NCI-H146 treated with DMSO at 0.1 percent for 48 hours (cell line): Measurements from ENCODE around the gene ACOX1.

Source experiments
- DNase-seq: peaks from one replicate; lab custom pipeline; 2025; ENCODE audit not compliant: unreplicated experiment; lab: John Stamatoyannopoulos, UW

ACOX1 gene

DNA sequence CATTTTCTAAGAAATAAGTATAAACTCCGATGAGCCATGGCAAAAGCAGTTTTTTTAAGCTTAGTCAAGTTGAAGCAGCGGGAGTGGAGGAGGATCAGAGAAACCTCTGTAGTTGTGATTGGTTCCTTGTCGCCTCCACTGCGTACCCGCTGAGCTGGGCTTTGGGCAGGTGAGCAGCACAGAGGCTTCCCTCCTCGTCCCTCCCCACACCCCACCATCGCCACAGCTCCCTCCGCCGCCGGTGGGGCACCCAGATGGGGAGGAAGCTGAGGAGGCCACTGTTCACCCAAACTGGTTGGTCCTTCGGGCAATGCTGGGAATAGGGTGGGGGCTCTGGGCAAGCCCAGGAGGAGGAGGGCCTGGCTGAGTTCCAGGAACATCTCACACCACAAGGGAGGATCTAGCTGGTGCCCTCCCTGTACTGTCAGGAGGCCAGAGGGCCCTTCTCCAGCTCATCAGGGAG, 69.1 kb downstream of the ACOX1 start:
- DNase-seq = peak; percentile 83

DNA sequence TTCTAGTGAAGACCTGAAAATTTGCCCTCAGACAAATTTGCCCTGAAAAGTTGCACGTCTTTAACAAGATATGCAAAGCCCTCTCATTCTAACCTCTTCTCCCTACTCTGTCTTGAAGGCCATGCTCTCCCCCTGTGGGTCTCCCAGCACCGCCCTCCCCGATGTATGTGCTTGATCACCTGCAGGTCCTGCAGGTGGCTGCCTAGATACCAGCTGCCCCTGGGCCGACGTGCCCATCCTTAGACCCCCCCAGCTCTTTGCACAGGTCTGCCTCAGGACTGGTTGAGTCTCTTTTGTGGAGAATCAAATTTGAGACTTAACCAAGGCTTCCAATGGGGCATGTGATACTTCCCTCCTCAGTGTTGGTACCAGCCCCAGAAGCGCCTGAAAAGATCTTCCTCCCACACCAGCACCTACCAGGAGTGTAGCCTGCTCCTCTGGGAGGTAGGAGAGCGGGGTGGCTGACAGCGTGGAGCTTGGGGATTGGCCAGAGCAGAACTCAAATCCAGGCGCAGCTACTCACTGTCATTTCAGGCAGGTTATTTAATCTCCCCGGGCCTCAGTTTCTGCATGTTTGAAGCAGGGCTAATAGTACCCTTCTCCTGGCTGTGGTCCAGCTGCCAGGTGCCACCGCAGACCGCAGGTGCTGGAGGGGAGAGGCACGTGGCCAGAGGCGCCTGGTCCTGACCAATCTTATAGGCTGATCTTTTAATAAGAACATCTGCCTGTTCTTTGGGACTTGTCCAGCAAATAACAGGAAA, 69.7 kb downstream of the ACOX1 start:
- peak; percentile 83 for DNase-seq

DNA sequence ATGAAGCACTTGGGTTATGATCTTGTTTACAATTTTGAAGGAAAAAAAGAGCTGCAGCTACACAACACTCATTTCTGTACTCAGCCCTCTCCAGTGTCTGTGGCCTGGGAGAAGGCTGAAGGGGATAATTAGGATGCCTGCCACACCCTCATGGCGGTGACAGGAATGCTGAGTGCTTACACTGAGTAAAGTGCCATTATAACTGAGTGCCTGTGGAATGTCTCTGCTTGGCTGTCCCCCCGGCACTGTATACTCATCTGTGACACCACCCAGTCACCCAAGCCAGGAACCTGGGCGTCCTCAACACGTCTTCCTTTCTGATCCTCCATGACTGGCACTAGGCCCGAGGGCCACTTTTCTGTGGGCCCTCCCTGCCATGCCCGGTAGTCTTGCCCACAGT, 70.8 kb downstream of the ACOX1 start:
- no peak for DNase-seq

DNA sequence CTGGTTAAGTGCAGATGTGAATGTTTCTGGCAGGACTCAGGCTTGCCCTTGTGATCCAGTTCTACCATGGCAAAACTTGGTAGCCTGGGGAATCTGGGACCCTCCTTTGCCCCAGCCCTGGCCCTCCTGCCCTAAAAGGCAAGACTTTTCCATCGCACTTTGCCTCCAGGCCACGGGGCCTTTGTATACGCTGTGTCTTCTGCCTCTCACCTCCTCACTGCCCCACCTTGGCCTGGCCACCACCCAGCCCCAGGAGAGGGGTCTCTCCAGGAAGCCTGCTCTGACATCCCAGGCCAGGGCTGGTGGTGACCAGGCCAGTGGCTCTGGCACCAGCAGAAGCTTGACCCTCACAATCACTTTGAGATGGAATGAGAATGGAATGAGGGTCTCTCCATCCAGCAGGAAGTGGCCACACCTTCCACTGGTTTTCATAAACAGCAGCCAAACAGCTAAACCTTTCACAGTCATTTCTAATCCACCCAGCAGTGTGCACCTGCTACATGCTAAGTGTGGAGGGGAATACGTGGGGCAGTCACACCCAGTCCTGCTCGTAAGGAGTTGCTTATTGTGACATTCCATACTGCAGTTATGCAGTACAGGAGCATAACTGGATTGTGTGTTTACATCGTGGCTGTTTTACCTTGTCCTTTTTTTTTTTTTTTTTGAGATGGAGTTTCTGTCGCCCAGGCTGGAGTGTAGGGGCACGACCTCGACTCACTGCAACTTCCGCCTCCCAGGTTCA, 72.7 kb downstream of the ACOX1 start:
- DNase-seq = no peak

DNA sequence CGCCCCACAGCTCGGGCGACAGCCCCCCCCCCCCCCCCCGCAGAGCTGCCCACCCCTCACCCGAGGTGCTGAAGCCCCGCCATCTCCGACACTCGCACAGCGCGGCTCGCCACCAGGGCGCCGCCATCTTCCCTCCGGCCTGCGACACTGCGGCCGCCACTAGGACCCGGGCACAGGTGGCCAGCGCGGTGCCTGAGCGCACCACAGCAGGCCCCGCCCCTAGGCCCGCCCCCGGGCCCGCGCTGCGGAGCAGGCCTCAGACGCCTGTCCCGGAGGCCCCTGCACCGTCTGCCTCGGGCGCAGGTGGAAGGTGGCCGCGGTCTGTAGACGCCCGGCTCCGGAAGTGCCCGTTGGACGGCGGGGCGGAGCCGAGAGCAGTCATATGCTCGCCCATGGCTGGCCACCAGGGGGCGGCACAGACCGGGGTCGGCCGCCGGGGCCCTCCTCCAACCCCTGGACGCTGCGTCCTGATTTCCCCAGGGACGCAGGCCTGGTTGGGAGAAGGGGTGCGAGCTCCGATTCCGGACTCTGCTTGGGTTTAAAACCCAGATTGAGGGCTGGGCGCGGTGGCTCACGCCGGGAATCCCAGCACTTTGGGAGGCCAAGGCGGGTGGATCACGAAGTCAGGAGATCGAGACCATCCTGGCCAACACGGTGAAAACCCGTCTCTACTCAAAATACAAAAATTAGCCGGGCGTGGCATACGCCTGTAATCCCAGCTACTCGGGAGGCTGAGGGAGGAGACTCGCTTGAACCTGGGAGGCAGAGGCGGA, 74.0 kb downstream of the ACOX1 start, which contains the start of gene MRPL38:
TSS of gene MRPL38 (minus strand) at position 136 of the 773 bp plus-strand sequence. CDS start at position 127, 9 bp downstream.
- DNase-seq = peak; percentile 92

DNA sequence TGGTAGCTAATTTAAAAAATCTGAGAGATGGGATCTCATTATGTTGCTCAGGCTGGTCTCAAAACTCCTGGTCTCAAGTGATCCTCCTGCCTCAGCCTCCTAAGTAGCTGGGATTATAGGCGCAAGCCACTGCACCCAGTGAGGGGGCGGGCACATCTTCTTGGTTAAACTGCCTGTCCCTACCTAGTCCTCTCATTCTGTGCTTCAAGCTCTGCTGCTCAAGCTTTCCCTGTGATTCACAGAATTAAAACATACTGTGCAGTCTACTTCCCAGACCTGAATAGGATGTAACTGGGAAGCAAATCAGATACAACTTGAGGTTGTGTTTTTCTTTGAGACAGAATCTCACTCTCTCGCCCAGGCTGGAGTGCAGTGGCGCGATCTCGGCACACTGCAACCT, 76.6 kb downstream of the ACOX1 start:
- no peak for DNase-seq

DNA sequence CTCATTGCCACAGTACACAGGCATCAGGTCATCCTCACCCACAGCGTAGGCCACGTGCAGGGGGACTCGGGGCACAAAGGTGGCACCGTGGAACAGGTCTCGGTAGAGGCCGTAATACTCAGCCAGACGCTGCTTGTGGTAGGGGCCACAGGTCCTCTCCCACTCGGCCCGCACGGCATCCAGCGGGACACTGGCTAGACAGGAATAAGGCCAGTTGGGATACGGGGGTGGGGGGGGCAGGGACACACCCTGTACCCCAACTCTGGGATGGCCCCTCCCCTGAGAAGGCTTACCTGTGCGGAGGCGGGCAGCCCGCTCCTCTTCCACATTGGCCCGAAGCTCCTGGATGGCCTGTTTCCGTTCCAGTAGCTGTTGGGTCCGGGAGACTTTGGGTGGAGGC, 77.2 kb downstream of the ACOX1 start:
- no peak for DNase-seq

DNA sequence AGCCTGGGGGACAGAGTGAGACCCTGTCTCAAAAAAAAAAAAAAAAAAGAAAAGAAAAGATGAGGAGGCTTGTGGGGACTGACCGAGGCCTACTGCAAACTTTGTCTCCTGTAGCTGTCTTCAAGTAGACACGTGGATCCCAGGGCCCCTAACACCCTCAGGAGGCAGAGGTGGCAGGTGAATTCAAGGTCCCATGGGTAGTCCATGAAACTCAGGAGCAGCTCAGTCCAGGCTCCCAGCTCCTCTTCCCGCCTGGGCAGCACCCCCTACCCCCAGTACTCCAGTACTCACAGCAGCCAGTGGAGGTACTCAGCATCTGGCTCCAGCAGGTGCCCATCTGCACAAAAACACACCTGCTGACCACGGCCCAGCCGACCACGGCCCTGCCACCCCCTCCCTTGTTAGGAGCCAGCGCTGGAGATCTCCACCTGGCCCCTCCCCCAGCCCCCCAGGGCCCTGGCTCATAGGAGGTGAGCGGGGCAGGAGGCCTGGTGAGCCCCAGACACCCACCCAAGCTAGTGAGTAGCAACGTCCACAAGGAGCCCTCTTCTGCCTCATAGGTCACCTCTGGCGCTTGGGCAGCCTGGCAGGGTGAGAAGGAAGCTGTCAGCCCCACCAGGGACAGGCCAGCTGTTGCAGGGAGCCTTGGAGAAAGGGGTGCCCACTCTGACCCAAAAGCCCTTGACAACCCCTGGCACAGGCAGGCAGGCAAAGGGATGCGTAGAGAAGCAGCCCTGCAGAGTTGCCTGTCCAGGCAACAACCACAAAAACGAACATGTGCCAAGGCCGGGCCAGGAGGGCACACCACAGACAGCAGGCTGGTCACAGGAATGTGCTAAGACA, 78.1 kb downstream of the ACOX1 start:
- DNase-seq = no peak

DNA sequence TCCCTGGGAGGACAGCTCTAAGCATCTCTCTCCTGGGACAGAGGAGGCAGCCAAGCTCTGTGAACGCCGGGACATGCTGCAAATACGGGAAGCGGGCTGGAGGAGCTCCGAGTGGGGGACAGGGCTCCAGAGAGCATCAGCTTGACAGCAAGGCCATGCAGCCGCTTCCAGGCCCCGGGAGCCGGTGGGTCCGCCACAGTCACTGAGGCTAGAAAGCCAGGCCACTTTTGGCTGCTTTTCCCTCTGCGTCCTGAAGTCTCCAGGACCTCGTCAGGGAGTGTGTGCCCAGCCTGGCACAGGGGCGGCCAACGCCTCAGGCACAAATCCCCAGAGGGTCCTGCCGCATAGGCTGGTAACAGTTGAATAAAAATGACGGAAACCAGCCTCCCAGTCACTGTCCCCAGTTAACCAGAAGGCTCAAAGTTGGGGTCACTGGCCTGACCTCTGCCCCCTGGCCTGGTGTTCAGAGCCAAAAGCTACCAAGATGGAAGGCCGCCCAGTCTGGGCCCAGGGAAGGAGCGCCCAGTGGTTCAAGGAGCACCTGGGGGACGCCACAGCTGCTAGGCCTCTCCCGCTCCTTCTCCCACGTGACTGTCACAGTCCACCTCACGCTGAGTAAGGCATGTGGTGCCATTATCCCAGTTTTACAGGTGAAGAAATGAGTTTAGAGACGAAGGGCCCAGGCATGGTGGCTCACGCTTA, 79.0 kb downstream of the ACOX1 start:
- no peak for DNase-seq

DNA sequence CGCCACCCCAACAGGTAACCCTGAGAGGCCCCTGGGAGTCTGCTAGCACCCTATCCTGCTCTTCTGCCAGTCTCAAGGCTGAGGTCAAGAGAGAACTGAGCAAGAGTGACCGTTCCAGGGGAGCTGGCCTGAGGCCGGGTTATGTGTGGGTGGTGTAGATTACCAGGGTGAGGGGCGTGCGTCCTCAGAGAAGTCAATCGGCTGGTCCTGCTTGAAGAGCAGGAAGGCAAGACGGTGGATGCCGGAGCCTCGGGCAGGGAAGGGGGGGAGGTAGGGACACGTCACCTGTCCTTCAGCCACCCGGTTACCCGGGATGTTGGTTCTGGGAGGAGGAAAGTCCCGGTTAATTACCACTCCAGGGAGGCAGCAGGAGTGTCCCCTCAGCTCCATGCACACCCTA, 79.6 kb downstream of the ACOX1 start:
- DNase-seq = no peak

DNA sequence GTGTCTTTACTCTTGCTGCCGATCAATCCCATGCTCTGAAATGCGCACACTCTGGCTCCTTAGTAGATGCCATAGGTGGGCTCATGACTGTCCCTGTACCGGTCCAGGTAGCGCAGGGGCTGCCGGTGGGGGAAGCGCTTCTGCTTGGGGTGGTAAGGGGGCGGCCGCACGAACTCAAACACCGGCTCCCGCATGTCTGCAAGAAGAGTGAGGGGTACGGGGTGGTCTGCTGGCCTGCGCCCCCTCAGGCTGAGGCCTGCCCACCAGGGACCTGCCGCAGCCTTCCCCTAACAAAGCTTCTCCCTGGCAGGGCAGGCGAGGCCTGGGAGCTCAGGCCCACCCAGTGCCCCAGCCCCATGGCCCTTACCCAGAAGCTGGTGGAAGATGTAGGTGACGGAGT, 80.2 kb downstream of the ACOX1 start:
- DNase-seq = no peak

DNA sequence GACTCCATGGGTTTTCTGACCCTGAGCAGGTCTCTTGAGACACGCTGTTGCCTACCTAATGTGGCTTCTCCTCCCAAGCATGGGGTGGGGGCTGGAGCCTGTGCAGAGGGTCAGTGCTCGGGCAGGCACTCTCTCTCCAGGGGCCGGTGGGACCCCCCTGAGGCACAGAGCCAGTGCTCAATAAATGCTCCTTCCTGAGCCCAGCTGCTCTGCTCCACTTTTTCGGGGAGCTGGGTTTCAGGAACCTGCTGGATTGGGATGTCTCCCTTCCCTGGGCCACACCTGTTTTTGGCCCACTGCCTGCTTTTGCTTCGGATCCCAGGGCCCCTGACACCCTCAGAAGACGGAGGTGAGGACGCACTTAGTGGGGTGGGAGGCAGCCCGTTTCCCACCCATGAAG, 80.9 kb downstream of the ACOX1 start:
- DNase-seq = no peak

DNA sequence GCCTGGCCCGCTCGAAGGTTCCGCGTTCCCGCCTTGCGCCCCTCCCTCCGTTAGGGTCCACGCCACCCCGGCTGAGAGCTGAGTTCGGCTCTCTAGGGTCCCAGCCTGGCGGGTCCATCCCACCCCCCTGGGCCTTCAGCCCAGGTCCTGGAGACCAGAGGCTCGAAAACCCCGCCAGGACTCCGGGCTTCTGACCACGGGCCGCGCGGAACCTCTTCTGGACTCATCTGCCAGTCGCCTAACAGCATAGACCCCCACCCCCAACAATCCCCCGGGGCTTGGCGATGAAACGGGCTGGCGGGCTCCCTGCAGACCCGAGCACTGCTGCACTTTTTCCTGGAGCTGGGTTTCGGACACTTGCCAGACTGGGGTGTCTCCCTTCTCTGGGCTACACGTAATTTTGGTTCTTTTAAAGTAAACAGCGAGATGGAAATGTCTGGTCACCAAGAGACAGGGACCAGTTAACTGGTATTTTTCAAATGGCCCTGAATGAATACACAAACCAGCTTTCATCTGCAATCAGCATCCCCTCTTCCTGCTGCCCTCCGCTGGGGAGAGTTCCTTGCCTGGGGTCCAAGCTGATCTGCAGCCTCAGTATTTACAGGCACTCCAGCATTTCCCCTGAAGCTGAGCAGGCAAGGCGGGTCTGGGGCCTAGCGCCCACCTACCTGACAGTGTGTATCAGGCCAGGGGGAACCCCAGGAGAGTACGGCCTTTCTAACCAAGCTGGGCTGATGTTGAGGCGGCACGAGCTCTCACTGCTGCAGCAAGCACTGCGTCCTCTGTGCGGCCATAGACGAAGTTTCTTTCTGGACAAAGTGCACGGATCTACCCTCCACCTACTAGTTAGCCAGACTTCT, 81.6 kb downstream of the ACOX1 start:
- DNase-seq = no peak

DNA sequence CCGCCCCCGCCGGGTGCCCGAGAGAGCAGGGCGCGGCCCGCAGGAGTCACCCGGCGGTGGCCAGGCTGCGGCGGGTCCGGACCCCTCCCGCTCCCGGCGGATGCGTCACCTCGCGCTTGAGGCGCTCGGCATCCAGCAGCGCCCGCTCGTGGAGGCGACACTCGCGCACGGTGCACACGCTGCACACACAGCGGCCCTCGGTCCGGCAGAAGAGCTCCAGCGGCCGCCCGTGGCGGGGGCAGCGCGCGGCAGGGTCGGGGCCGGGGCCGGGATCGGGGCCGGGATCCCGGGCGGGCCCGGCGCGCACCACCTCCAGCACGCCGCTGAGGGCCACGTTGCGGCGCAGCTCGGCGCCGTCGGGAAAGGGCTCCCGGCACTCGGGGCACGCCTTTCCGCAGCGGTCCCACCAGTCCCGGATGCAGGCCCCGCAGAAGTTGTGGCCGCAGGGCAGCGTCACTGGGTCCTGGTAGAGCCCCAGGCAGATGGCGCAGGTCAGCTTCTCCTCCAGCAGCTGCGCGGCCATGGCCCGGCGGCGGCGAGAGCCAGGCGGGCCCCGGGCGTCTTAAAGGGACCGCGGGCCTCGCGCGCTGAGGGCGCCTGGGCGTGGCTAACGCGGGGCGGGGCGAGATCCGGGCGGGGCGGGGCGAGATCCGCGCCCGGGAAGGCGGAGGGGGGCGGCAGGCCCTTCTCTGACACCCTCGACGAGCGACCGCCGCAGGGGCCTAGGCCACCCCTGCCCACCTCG, 82.4 kb downstream of the ACOX1 start, which contains the start of gene TRIM65:
TSS of gene TRIM65 (minus strand) at position 537 of the 745 bp plus-strand sequence. CDS start at position 523, 14 bp downstream.
- peak; percentile 46 for DNase-seq

DNA sequence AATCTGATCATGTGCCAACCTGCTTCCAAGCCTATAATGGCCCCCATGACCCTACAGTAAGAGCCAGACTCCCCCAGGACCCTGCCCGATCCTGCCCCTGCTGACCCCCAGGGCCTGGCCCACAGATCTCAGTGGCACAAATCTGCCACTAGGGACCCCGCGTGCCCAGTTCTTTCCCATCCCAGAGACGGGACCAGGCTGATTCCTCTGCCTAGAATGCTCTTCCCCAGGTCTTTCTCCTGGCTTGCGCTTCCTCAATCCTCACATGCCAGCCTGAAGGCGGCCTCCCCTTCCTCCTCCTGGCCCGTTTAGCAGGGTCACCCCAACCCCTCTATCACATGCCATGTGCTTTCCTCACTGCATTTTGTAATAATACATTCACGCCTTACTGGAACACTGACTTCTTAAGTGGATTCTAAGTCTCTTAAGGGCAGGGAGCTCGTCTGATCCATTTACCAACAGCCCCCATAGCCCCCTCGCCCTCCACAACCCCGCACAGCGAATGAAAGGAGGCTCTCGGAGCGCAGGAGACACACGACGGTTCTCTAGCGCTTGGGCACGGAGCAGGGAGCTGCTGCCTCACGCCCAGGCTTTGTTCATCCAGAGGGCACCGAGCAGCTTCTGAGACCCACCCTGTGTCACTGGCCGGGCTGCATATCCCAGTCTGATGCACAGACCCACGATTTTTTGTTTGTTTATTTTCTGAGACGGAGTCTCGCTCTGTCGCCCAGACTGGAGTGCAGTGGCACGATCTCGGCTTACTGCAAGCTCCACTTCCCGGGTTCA, 83.4 kb downstream of the ACOX1 start:
- no peak for DNase-seq

DNA sequence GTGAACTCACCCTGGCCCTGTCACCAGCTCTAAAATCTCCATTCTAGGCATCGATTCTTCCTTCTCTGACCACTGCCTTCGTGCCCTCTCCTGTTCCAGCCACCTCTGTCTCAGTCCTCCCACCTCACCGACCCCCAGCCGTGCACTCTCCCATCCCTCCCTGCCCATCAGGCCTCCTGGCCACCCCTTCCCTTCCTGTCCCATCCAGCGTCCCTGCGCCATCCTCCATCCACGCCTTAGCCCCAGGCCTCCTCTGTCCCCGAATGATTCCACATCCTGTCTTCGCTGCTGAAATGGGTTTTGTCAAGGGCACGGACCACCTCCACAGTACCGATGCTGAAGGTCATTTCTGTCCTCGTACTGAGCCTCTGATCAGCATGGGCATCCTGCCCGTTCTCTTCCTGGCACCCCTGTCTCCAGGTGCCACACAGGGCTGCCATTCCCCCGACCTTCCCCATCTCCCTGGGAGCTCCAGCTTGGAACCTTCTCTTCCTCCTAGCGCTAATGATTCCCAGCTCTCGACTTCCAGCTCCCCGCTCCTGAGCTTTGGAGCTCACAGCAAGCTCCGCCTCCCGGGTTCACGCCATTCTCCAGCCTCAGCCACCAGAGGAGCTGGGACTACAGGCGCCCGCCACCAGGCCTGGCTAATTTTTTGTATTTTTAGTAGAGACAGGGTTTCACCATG, 84.8 kb downstream of the ACOX1 start:
- no peak for DNase-seq
